Neural progenitor cell (in vitro differentiated cells): Measurements from ENCODE around the gene ARHGAP29.

ENCODE experiments used
- CTCF ChIP-seq: fragments of 200-600 bp; sonication (generic); IDR thresholded peaks from 2 replicates; pipeline ENCODE4 v1.5.1; 2017; ENCODE audit warnings: antibody characterized with exemption, mild to moderate bottlenecking
- EZH2 ChIP-seq: fragments of 200-600 bp; sonication (generic); IDR thresholded peaks from 2 replicates; pipeline ENCODE4 v1.6.1; 2017; ENCODE audit warnings: antibody characterized with exemption, mild to moderate bottlenecking, moderate library complexity
- EZH2phosphoT487 ChIP-seq: fragments of 200-600 bp; sonication (generic); IDR thresholded peaks from 2 replicates; pipeline ENCODE4 v1.6.1; 2017; ENCODE audit warnings: antibody characterized with exemption

GRCh38 chr1:94126651-94127050, 110.7 kb downstream of the ARHGAP29 start:
- TF ChIP-seq CTCF (no peak), EZH2 (no peak), EZH2phosphoT487 (no peak)
